Measurements from ENCODE around the gene ATP8B3. TPM values are rescaled to one million over a fixed set of nuclear protein-coding genes. Genes with fewer than 3 reads are reported as not detected.
A peak's percentile ranks its signal among the peaks of the same experiment; 100 is the strongest.

Gene ATP8B3
- total RNA-seq, 4 donors from 2014 or later, result 0.09 to 0.24 TPM; not detected in 2

DNA sequence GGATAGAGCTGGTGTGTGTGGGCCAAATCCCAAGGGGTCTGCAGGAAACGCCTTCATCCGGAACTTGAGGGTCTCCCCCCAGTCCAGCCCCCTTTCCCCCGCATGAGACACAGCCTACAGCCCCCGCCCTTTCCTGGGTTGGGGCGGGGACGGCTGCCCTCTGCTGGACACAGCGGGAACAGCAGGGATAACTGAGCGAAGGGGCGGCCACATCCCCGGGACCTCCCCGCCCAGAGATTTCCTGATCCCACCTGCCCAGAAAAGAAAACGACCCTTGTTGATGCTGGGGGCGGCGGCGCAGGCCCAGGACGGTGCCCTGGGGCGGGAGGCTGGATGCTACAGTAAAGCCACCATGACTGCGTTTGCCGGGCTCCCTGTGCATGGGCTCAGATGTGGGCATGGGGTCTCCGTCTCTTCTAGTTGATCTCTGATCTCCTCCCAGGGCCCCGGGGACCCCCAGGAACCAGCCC is 44.6 kb downstream of the ATP8B3 start:
- in situ Hi-C loops (cut with MboI; ENCODE audit: low sequenced_read_pairs in 4 of 4) (loop anchor here in 3 of 4 donors (10.0 to 25.0 kb wide), 2 partner anchors 223 to 230 kb away; no protein-coding TSS in a partner anchor), intact Hi-C loops (cut with DNase I; ENCODE audit: low total_unique reads) (loop anchor here (1.0 kb wide), 1 partner anchor 221 kb away; no protein-coding TSS in a partner anchor)
- H3K4me3 ChIP-seq, result no peak overlapping the region

DNA sequence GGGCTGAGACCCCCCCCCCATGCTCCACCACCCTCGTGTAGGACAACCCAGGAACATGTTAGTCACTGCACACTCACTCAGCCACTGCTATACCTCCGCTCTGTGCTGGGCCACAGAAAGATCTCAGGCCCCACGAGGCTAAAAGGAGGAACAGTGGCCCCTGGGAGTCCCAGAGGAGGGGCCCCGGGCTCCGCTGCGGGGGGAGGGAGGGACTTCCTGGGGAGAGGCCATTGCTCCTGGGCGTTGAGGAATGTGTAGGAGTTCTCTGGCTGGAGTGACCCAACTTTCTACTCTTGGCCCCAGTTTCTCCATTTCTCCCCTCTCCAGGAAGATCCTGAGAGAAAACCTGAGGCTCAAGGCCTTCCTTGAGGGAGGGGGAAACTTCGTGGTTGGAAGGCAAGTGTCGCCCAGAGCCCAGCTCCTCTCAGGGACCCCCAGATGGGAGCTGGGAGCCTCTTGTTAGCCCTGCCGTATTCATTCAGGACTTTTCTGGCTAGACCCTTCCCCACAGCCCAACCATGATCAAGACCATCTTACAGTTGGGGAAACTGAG is 45.2 kb downstream of the ATP8B3 start:
- no peak for ATAC-seq
- Histone ChIP-seq H3K27me3 (peaks cover 76 to 96% (median 82%) of the 10 kb centered on the region in 3 donors), H3K36me3 (no peaks in the 10 kb centered on the region), H3K4me3 (no peak overlapping the region), H3K4me1 (no peaks in the 10 kb centered on the region), H3K9me3 (peaks cover 0 to 11% (median 0%) of the 10 kb centered on the region in 3 donors), H3K27ac (no peak overlapping the region)
- in situ Hi-C loops (cut with MboI; ENCODE audit: low sequenced_read_pairs in 4 of 4) (loop anchor here in 3 of 4 donors (10.0 to 25.0 kb wide), 2 partner anchors 222 to 230 kb away; no protein-coding TSS in a partner anchor), intact Hi-C loops (cut with DNase I; ENCODE audit: low total_unique reads) (loop anchor here (1.0 kb wide), 1 partner anchor 221 kb away; no protein-coding TSS in a partner anchor)
- no peak for TF ChIP-seq POLR2A (IDR thresholded peaks at IDR 0.05)
- TF ChIP-seq, protein P1, sequence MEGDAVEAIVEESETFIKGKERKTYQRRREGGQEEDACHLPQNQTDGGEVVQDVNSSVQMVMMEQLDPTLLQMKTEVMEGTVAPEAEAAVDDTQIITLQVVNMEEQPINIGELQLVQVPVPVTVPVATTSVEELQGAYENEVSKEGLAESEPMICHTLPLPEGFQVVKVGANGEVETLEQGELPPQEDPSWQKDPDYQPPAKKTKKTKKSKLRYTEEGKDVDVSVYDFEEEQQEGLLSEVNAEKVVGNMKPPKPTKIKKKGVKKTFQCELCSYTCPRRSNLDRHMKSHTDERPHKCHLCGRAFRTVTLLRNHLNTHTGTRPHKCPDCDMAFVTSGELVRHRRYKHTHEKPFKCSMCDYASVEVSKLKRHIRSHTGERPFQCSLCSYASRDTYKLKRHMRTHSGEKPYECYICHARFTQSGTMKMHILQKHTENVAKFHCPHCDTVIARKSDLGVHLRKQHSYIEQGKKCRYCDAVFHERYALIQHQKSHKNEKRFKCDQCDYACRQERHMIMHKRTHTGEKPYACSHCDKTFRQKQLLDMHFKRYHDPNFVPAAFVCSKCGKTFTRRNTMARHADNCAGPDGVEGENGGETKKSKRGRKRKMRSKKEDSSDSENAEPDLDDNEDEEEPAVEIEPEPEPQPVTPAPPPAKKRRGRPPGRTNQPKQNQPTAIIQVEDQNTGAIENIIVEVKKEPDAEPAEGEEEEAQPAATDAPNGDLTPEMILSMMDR (IDR thresholded peaks at IDR 0.05 in 4 of 5, conservative IDR thresholded peaks at IDR 0.05 in 1 of 5), result no peak
- DNase-seq, result no peak

More for the DNA sequence above, 44.6 kb downstream of the ATP8B3 start:
- Histone ChIP-seq H3K36me3 (no peaks in the 10 kb centered on the region), H3K27ac (no peak overlapping the region), H3K27me3 (peaks cover 70 to 95% (median 76%) of the 10 kb centered on the region in 3 donors), H3K9me3 (peaks cover 0 to 11% (median 0%) of the 10 kb centered on the region in 3 donors), H3K4me1 (no peaks in the 10 kb centered on the region)
- TF ChIP-seq, protein P1 (IDR thresholded peaks at IDR 0.05 in 4 of 5, conservative IDR thresholded peaks at IDR 0.05 in 1 of 5), result peak; percentile 65 to 91 (median 86)
- no peak for TF ChIP-seq POLR2A (IDR thresholded peaks at IDR 0.05)
- ATAC-seq (no peak), DNase-seq (no peak)

DNA sequence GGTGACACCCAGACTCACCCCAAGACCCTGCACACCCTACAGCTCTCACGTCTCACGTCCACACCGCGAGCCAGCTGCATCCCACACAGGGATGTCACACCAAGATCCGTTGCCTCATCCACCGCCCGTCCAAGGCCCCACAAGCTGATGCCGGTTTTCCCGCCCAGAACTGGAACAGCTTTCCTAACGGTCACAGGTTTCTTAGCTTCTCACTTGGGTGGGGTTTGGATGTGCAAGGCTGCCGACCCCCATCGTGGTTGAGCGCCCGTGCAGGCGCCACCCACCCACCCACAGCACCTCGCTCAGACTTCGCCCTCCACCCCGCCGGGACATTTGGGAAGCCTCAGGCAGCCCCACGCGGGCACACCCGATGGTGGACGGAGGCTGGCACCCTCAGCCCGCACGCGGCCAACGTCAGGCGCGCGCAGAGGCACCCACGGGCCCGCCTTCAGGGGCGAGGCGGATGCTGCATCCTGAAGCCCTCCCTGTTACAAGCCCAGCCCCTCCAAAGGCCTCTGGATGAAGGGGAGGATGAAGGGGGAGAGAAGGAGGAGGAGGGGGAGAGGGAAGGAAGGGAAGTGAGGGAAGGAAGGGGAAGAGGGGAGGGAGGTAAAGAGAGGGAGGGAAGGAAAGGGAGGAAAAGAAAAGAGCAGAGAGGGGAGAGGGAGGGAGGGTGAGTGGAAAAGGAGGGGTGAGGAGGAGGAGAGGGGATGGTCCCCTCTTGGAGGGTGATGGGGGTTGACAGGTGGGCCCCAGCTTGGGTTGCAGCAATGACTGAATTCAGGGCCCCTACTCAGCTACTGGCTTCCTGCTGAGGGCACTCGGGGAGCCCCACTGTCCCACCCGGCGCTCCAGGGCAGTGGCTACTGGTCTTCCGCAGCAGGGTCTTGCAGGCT is 45.9 kb downstream of the ATP8B3 start:
- Histone ChIP-seq H3K4me1 (no peaks in the 10 kb centered on the region), H3K27ac (no peak overlapping the region), H3K9me3 (peaks cover 0 to 10% (median 0%) of the 10 kb centered on the region in 3 donors), H3K27me3 (peaks cover 82 to 98% (median 89%) of the 10 kb centered on the region in 3 donors), H3K4me3 (no peak overlapping the region), H3K36me3 (no peaks in the 10 kb centered on the region)
- TF ChIP-seq POLR2A (IDR thresholded peaks at IDR 0.05), result no peak
- TF ChIP-seq, protein P1 (IDR thresholded peaks at IDR 0.05 in 4 of 5, conservative IDR thresholded peaks at IDR 0.05 in 1 of 5), result no peak
- in situ Hi-C loops (cut with MboI; ENCODE audit: low sequenced_read_pairs in 4 of 4), result loop anchor here in 3 of 4 donors (10.0 to 25.0 kb wide), 2 partner anchors 221 to 229 kb away; no protein-coding TSS in a partner anchor
- intact Hi-C loops (cut with DNase I; ENCODE audit: low total_unique reads), result no loop called here
- ATAC-seq, result no peak
- no peak for DNase-seq

DNA sequence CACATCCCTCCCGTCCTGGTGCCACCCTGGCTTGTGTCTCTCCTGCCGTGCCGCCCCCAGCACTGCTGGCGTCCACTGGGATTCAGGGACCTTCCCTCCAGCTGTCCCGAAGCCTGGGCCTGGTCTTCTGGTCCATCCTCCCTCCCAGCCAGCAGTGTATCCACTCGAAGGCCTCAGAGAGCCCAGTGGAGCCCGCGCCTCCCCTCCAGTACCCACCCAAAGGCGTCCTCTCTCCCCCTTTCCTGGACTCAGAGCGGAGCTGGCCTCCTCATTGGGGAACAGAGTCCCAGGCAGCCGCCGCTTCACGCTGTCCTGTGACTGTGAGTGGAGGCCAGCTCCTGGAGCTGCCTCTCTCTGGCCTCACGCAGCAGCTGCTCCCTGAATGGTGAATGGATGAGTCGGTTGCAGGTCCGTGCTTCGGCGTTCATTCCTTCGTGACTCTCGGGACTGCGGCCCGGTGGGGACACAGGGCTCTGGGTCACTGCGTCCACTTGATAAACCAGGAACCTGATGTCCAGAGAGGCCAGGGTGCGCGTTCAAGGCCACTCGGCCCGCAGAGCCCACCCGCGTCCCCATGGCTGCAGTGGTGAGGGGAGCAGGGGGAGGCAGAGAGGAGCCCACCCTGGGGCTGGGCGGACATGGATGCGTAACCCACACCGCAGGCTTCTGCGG is 46.7 kb downstream of the ATP8B3 start:
- H3K27me3 ChIP-seq, result peaks cover 90 to 98% (median 93%) of the 10 kb centered on the region in 3 donors
- in situ Hi-C loops (cut with MboI; ENCODE audit: low sequenced_read_pairs in 4 of 4), result loop anchor here in 3 of 4 donors (10.0 to 25.0 kb wide), 2 partner anchors 221 to 228 kb away; no protein-coding TSS in a partner anchor
- no peak overlapping the region for H3K27ac ChIP-seq
- no peak overlapping the region for H3K4me3 ChIP-seq
- intact Hi-C loops (cut with DNase I; ENCODE audit: low total_unique reads), result no loop called here
- H3K36me3 ChIP-seq, result no peaks in the 10 kb centered on the region
- DNase-seq (no peak), ATAC-seq (no peak)
- no peak for TF ChIP-seq POLR2A (IDR thresholded peaks at IDR 0.05)
- TF ChIP-seq, protein P1 (IDR thresholded peaks at IDR 0.05 in 4 of 5, conservative IDR thresholded peaks at IDR 0.05 in 1 of 5), result no peak
- H3K4me1 ChIP-seq, result no peaks in the 10 kb centered on the region
- peaks cover 0 to 3% (median 0%) of the 10 kb centered on the region in 3 donors for H3K9me3 ChIP-seq
